Measurements from ENCODE around the gene NRXN3. TPM values are rescaled to one million over a fixed set of nuclear protein-coding genes. Genes with fewer than 3 reads are reported as not detected.

NRXN3 gene
- total and polyA plus RNA-seq, 5 donors from 2014 or later, result not detected

- Mint-ChIP-seq H3K4me3 (no peak overlapping the region), H3K36me3 (no peaks in the 10 kb centered on the region), H3K27ac (peak overlapping the region in 1 of 3 donors; percentile 14), H3K4me1 (no peaks in the 10 kb centered on the region), H3K9me3 (peaks cover 0 to 4% (median 2%) of the 10 kb centered on the region in 7 donors), H3K27me3 (no peaks in the 10 kb centered on the region)
- no peaks in the 10 kb centered on the region for H3K9me3 ChIP-seq (ENCODE audit: control insufficient read depth in 2 of 2, low read length in 2 of 2)
- H3K36me3 ChIP-seq (ENCODE audit: control insufficient read depth, insufficient read depth, low read length), result no peaks in the 10 kb centered on the region
- DNase-seq, result no peak
- no peak overlapping the region for H3K27ac ChIP-seq (ENCODE audit: insufficient read depth, low read length, poor library complexity, severe bottlenecking)
- ATAC-seq (ENCODE audit: low read depth in 2 of 2), result no peak
- no peaks in the 10 kb centered on the region for H3K4me1 ChIP-seq (ENCODE audit: control insufficient read depth, insufficient read depth, low read length, poor library complexity, severe bottlenecking)
- no peaks in the 10 kb centered on the region for H3K27me3 ChIP-seq (ENCODE audit: control insufficient read depth, insufficient read depth, low read length)
- no peak overlapping the region for H3K4me3 ChIP-seq (ENCODE audit: low read depth, low read length)
These were observed 1403.3 kb downstream of the NRXN3 start for GRCh38 chr14:79573486-79573885.

- Mint-ChIP-seq H3K27me3 (no peaks in the 10 kb centered on the region), H3K27ac (no peak overlapping the region), H3K36me3 (no peaks in the 10 kb centered on the region), H3K4me3 (no peak overlapping the region), H3K9me3 (peaks cover 0 to 4% (median 2%) of the 10 kb centered on the region in 7 donors), H3K4me1 (no peaks in the 10 kb centered on the region)
- Histone ChIP-seq H3K9me3 (ENCODE audit: control insufficient read depth in 2 of 2, low read length in 2 of 2) (no peaks in the 10 kb centered on the region), H3K4me1 (ENCODE audit: control insufficient read depth, insufficient read depth, low read length, poor library complexity, severe bottlenecking) (no peaks in the 10 kb centered on the region), H3K36me3 (ENCODE audit: control insufficient read depth, insufficient read depth, low read length) (no peaks in the 10 kb centered on the region), H3K27me3 (ENCODE audit: control insufficient read depth, insufficient read depth, low read length) (no peaks in the 10 kb centered on the region), H3K4me3 (ENCODE audit: low read depth, low read length) (no peak overlapping the region), H3K27ac (ENCODE audit: insufficient read depth, low read length, poor library complexity, severe bottlenecking) (no peak overlapping the region)
- no peak for ATAC-seq (ENCODE audit: low read depth in 2 of 2)
- no peak for DNase-seq
These were observed 1404.9 kb downstream of the NRXN3 start for GRCh38 chr14:79575032-79575431.

- no peaks in the 10 kb centered on the region for H3K4me1 Mint-ChIP-seq
- no peak overlapping the region for H3K4me3 ChIP-seq (ENCODE audit: low read depth, low read length)
- peaks cover 2 to 5% (median 3%) of the 10 kb centered on the region in 7 donors for H3K9me3 Mint-ChIP-seq
- H3K27me3 Mint-ChIP-seq, result no peaks in the 10 kb centered on the region
- H3K9me3 ChIP-seq (ENCODE audit: control insufficient read depth in 2 of 2, low read length in 2 of 2), result no peaks in the 10 kb centered on the region
- no peak for DNase-seq
- H3K4me3 Mint-ChIP-seq, result no peak overlapping the region
- no peaks in the 10 kb centered on the region for H3K36me3 ChIP-seq (ENCODE audit: control insufficient read depth, insufficient read depth, low read length)
- H3K36me3 Mint-ChIP-seq, result no peaks in the 10 kb centered on the region
- H3K27ac ChIP-seq (ENCODE audit: insufficient read depth, low read length, poor library complexity, severe bottlenecking), result no peak overlapping the region
- no peaks in the 10 kb centered on the region for H3K27me3 ChIP-seq (ENCODE audit: control insufficient read depth, insufficient read depth, low read length)
- no peak overlapping the region for H3K27ac Mint-ChIP-seq
- no peak for ATAC-seq (ENCODE audit: low read depth in 2 of 2)
- H3K4me1 ChIP-seq (ENCODE audit: control insufficient read depth, insufficient read depth, low read length, poor library complexity, severe bottlenecking), result no peaks in the 10 kb centered on the region
These were observed 1406.3 kb downstream of the NRXN3 start for GRCh38 chr14:79576424-79576823.

GRCh38 chr14:79578470-79578869, 1408.3 kb downstream of the NRXN3 start:
- ATAC-seq (ENCODE audit: low read depth in 2 of 2), result no peak
- Histone ChIP-seq H3K36me3 (ENCODE audit: control insufficient read depth, insufficient read depth, low read length) (no peaks in the 10 kb centered on the region), H3K27ac (ENCODE audit: insufficient read depth, low read length, poor library complexity, severe bottlenecking) (no peak overlapping the region), H3K27me3 (ENCODE audit: control insufficient read depth, insufficient read depth, low read length) (no peaks in the 10 kb centered on the region), H3K4me3 (ENCODE audit: low read depth, low read length) (no peak overlapping the region), H3K9me3 (ENCODE audit: control insufficient read depth in 2 of 2, low read length in 2 of 2) (no peaks in the 10 kb centered on the region), H3K4me1 (ENCODE audit: control insufficient read depth, insufficient read depth, low read length, poor library complexity, severe bottlenecking) (no peaks in the 10 kb centered on the region)
- H3K27me3 Mint-ChIP-seq, result no peaks in the 10 kb centered on the region
- no peaks in the 10 kb centered on the region for H3K4me1 Mint-ChIP-seq
- H3K4me3 Mint-ChIP-seq, result no peak overlapping the region
- DNase-seq, result no peak
- no peaks in the 10 kb centered on the region for H3K36me3 Mint-ChIP-seq
- no peak overlapping the region for H3K27ac Mint-ChIP-seq
- H3K9me3 Mint-ChIP-seq, result peaks cover 0 to 5% (median 2%) of the 10 kb centered on the region in 7 donors

GRCh38 chr14:79580414-79580813, 1410.2 kb downstream of the NRXN3 start:
- Mint-ChIP-seq H3K9me3 (peaks cover 0 to 10% (median 4%) of the 10 kb centered on the region in 7 donors), H3K4me1 (no peaks in the 10 kb centered on the region), H3K27me3 (no peaks in the 10 kb centered on the region), H3K27ac (no peak overlapping the region), H3K36me3 (no peaks in the 10 kb centered on the region), H3K4me3 (no peak overlapping the region)
- Histone ChIP-seq H3K27ac (ENCODE audit: insufficient read depth, low read length, poor library complexity, severe bottlenecking) (no peak overlapping the region), H3K4me1 (ENCODE audit: control insufficient read depth, insufficient read depth, low read length, poor library complexity, severe bottlenecking) (no peaks in the 10 kb centered on the region), H3K4me3 (ENCODE audit: low read depth, low read length) (no peak overlapping the region), H3K36me3 (ENCODE audit: control insufficient read depth, insufficient read depth, low read length) (no peaks in the 10 kb centered on the region), H3K9me3 (ENCODE audit: control insufficient read depth in 2 of 2, low read length in 2 of 2) (no peaks in the 10 kb centered on the region), H3K27me3 (ENCODE audit: control insufficient read depth, insufficient read depth, low read length) (no peaks in the 10 kb centered on the region)
- no peak for ATAC-seq (ENCODE audit: low read depth in 2 of 2)
- no peak for DNase-seq

- H3K4me3 Mint-ChIP-seq, result no peak overlapping the region
- H3K27ac Mint-ChIP-seq, result no peak overlapping the region
- H3K9me3 ChIP-seq (ENCODE audit: control insufficient read depth in 2 of 2, low read length in 2 of 2), result no peaks in the 10 kb centered on the region
- no peaks in the 10 kb centered on the region for H3K36me3 Mint-ChIP-seq
- ATAC-seq (ENCODE audit: low read depth in 2 of 2) (no peak), DNase-seq (no peak)
- H3K27me3 ChIP-seq (ENCODE audit: control insufficient read depth, insufficient read depth, low read length), result no peaks in the 10 kb centered on the region
- no peaks in the 10 kb centered on the region for H3K4me1 Mint-ChIP-seq
- no peaks in the 10 kb centered on the region for H3K27me3 Mint-ChIP-seq
- H3K27ac ChIP-seq (ENCODE audit: insufficient read depth, low read length, poor library complexity, severe bottlenecking), result no peak overlapping the region
- H3K36me3 ChIP-seq (ENCODE audit: control insufficient read depth, insufficient read depth, low read length), result no peaks in the 10 kb centered on the region
- H3K9me3 Mint-ChIP-seq, result peaks cover 0 to 10% (median 4%) of the 10 kb centered on the region in 7 donors
- H3K4me1 ChIP-seq (ENCODE audit: control insufficient read depth, insufficient read depth, low read length, poor library complexity, severe bottlenecking), result no peaks in the 10 kb centered on the region
- no peak overlapping the region for H3K4me3 ChIP-seq (ENCODE audit: low read depth, low read length)
These were observed 1410.7 kb downstream of the NRXN3 start for GRCh38 chr14:79580906-79581305.

- Mint-ChIP-seq H3K36me3 (no peaks in the 10 kb centered on the region), H3K4me3 (no peak overlapping the region), H3K27me3 (no peaks in the 10 kb centered on the region), H3K4me1 (no peaks in the 10 kb centered on the region), H3K27ac (no peak overlapping the region), H3K9me3 (peaks cover 0 to 10% (median 4%) of the 10 kb centered on the region in 7 donors)
- H3K9me3 ChIP-seq (ENCODE audit: control insufficient read depth in 2 of 2, low read length in 2 of 2), result no peaks in the 10 kb centered on the region
- H3K27me3 ChIP-seq (ENCODE audit: control insufficient read depth, insufficient read depth, low read length), result no peaks in the 10 kb centered on the region
- no peak overlapping the region for H3K27ac ChIP-seq (ENCODE audit: insufficient read depth, low read length, poor library complexity, severe bottlenecking)
- no peak for DNase-seq
- no peaks in the 10 kb centered on the region for H3K36me3 ChIP-seq (ENCODE audit: control insufficient read depth, insufficient read depth, low read length)
- H3K4me1 ChIP-seq (ENCODE audit: control insufficient read depth, insufficient read depth, low read length, poor library complexity, severe bottlenecking), result no peaks in the 10 kb centered on the region
- no peak for ATAC-seq (ENCODE audit: low read depth in 2 of 2)
- no peak overlapping the region for H3K4me3 ChIP-seq (ENCODE audit: low read depth, low read length)
These were observed 1411.9 kb downstream of the NRXN3 start for GRCh38 chr14:79581912-79582576.

- H3K36me3 Mint-ChIP-seq, result no peaks in the 10 kb centered on the region
- no peaks in the 10 kb centered on the region for H3K27me3 ChIP-seq (ENCODE audit: control insufficient read depth, insufficient read depth, low read length)
- no peaks in the 10 kb centered on the region for H3K4me1 Mint-ChIP-seq
- no peaks in the 10 kb centered on the region for H3K27me3 Mint-ChIP-seq
- H3K27ac Mint-ChIP-seq, result no peak overlapping the region
- no peak overlapping the region for H3K4me3 Mint-ChIP-seq
- no peaks in the 10 kb centered on the region for H3K9me3 ChIP-seq (ENCODE audit: control insufficient read depth in 2 of 2, low read length in 2 of 2)
- H3K36me3 ChIP-seq (ENCODE audit: control insufficient read depth, insufficient read depth, low read length), result no peaks in the 10 kb centered on the region
- no peak overlapping the region for H3K4me3 ChIP-seq (ENCODE audit: low read depth, low read length)
- DNase-seq (no peak), ATAC-seq (ENCODE audit: low read depth in 2 of 2) (no peak)
- H3K4me1 ChIP-seq (ENCODE audit: control insufficient read depth, insufficient read depth, low read length, poor library complexity, severe bottlenecking), result no peaks in the 10 kb centered on the region
- no peak overlapping the region for H3K27ac ChIP-seq (ENCODE audit: insufficient read depth, low read length, poor library complexity, severe bottlenecking)
- peaks cover 0 to 11% (median 4%) of the 10 kb centered on the region in 7 donors for H3K9me3 Mint-ChIP-seq
These were observed 1413.7 kb downstream of the NRXN3 start for GRCh38 chr14:79583738-79584408.

Data from CD4-positive, CD25-positive, alpha-beta regulatory T cell (primary cell).